HG03064 (cell line): ENCODE measurements around the gene TGFBI.
A peak's percentile ranks its signal among the peaks of the same experiment; 100 is the strongest.

Experiments used
- ATAC-seq: cut with Tn5 transposase; IDR thresholded peaks from one replicate; pipeline ENCODE4 v1.9.1; 2021; ENCODE audit warnings: low read depth; ENCODE audit not compliant: unreplicated experiment

The TGFBI gene

GRCh38 chr5:136000932-136001331 is 27.9 kb upstream of the TGFBI start:
- no peak for ATAC-seq

GRCh38 chr5:136001466-136001981 is 27.3 kb upstream of the TGFBI start:
- no peak for ATAC-seq

GRCh38 chr5:136004436-136004835 is 24.4 kb upstream of the TGFBI start:
- no peak for ATAC-seq

GRCh38 chr5:136005476-136005875 is 23.3 kb upstream of the TGFBI start:
- ATAC-seq: no peak

GRCh38 chr5:136006164-136006563 is 22.6 kb upstream of the TGFBI start:
- no peak for ATAC-seq

- no peak for ATAC-seq
These were observed 22.0 kb upstream of the TGFBI start for GRCh38 chr5:136006761-136007251.

GRCh38 chr5:136007271-136007670 is 21.5 kb upstream of the TGFBI start:
- ATAC-seq: no peak

GRCh38 chr5:136011414-136012001 is 17.3 kb upstream of the TGFBI start:
- no peak for ATAC-seq

- ATAC-seq: no peak
These were observed 16.6 kb upstream of the TGFBI start for GRCh38 chr5:136012041-136012804.

- ATAC-seq: no peak
These were observed 15.2 kb upstream of the TGFBI start for GRCh38 chr5:136013559-136013958.

- ATAC-seq: peak; percentile 76
These were observed 14.5 kb upstream of the TGFBI start for GRCh38 chr5:136014049-136015002.

GRCh38 chr5:136015003-136015375 is 13.8 kb upstream of the TGFBI start:
- ATAC-seq: no peak

- ATAC-seq: no peak
These were observed 12.7 kb upstream of the TGFBI start for GRCh38 chr5:136015966-136016650.

- ATAC-seq: no peak
These were observed 11.8 kb upstream of the TGFBI start for GRCh38 chr5:136016945-136017530.

- ATAC-seq: no peak
These were observed 9.7 kb upstream of the TGFBI start for GRCh38 chr5:136018814-136019783.

- no peak for ATAC-seq
These were observed 8.8 kb upstream of the TGFBI start for GRCh38 chr5:136020001-136020382.

GRCh38 chr5:136020383-136021015 is 8.3 kb upstream of the TGFBI start:
- ATAC-seq: no peak

- no peak for ATAC-seq
These were observed 7.8 kb upstream of the TGFBI start for GRCh38 chr5:136021016-136021405.
